Muscle layer of duodenum (tissue), 2 donors: ENCODE results near the gene CLCN6.

ENCODE experiments used
- H3K27ac ChIP-seq: one replicate; pipeline ENCODE4 v1.7.0; 2013; ENCODE audit warnings: mild to moderate bottlenecking, low read length
- H3K27me3 ChIP-seq: one replicate; pipeline ENCODE4 v1.7.0; 2013; ENCODE audit warnings: low read depth, mild to moderate bottlenecking, control low read depth, low read length
- H3K36me3 ChIP-seq, 2 donors: one replicate each; pipeline ENCODE4 v1.7.0; 2013; ENCODE audit warnings: low read length in 2 of 2, control low read depth in 1 of 2, mild to moderate bottlenecking in 1 of 2; ENCODE audit not compliant: insufficient read depth in 2 of 2, control insufficient read depth in 1 of 2
- H3K4me1 ChIP-seq, 2 donors: one replicate each; pipeline ENCODE4 v1.7.0; 2013; ENCODE audit warnings: low read length in 2 of 2, mild to moderate bottlenecking in 2 of 2, control low read depth in 1 of 2, moderate library complexity in 1 of 2; ENCODE audit not compliant: insufficient read depth in 2 of 2, control insufficient read depth in 1 of 2
- H3K4me3 ChIP-seq, 2 donors: one replicate each; pipeline ENCODE4 v1.7.0; 2013; ENCODE audit warnings: low read length in 2 of 2, low read depth in 1 of 2, mild to moderate bottlenecking in 1 of 2
- H3K9me3 ChIP-seq, 2 donors: one replicate each; pipeline ENCODE4 v1.7.0; 2013; ENCODE audit warnings: low read length in 2 of 2, control low read depth in 1 of 2, mild to moderate bottlenecking in 1 of 2; ENCODE audit not compliant: control insufficient read depth in 1 of 2
- donor health status: healthy.

CLCN6 gene

DNA sequence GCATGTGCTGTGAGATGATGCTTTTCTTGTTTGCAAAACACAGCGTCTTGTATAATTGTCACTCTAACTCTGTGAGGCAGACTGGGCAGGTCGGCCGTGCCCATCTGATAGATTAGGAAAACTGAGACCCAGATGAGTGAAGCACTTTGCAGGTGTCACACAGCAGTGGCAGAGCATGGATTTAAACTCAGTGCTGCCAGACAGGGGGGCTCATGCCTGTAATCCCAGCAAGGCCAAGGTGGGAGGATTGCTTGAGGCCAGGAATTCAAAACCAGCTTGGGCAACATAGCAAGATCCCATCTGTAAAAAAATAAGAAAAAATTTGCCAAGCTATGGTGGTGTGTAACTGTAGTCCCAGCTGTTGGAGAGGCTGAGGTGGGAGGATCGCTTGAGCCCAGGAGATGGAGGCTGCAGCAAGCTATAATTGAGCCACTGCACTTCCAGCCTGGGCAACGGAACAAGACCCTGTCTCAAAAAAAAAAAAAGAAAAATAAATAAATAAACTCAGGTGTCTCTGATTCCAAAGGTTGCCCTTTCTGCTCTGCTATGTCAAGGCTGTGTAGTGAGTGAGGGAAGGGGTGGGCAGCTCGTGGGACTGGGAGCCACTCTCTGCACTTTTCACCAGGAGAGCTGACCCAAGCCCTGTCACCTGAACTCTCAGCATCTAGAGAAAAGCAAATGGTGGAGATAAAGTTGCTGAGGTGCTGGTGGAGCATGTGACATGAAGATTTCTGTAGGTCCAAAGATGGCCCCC, 85.6 kb downstream of the CLCN6 start:
- no peaks in the 10 kb centered on the region for H3K36me3 ChIP-seq
- no peaks in the 10 kb centered on the region for H3K27me3 ChIP-seq
- no peaks in the 10 kb centered on the region for H3K9me3 ChIP-seq

More for the DNA sequence above, 85.6 kb downstream of the CLCN6 start:
- Histone ChIP-seq H3K4me3 (no peak overlapping the region), H3K27ac (no peak overlapping the region), H3K4me1 (no peaks in the 10 kb centered on the region)
